ENCODE results near the gene CST3. TPM values are rescaled to one million over a fixed set of nuclear protein-coding genes. Genes with fewer than 3 reads are reported as not detected.

Gene CST3
- total RNA-seq, 1 experiment from 2014 or later: 777 TPM

DNA sequence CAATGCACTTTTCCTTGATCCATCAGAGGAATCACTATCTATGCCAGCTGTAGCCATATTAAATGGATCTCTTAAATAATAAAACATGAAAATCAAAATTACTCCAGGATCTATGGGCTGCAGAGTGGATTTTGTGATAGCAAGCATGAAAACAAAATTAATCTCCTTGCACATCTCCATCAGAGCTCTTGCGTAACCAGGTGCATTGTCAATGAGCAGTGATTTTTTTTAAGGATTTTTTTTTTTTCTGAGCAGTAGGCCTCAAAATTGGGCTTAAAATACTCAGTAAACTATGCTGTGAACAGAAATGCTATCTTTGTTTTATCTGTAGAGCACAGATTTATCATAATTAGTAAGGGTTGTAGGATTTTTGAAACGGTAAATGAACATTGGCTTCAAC, 11.5 kb upstream of the CST3 start:
- H3K9me3 Mint-ChIP-seq (ENCODE audit: unreplicated experiment): no peaks in the 10 kb centered on the region
- peaks cover 7% of the 10 kb centered on the region for H3K4me1 Mint-ChIP-seq (ENCODE audit: low read depth, unreplicated experiment)
- Histone ChIP-seq H3K4me3 (ENCODE audit: low read depth, low read length) (no peak overlapping the region), H3K9me3 (no peaks in the 10 kb centered on the region), H3K36me3 (ENCODE audit: control insufficient read depth, insufficient read depth, low read length) (no peaks in the 10 kb centered on the region), H3K4me1 (peaks cover 8% of the 10 kb centered on the region), H3K27me3 (replicated peaks; ENCODE audit: control insufficient read depth, insufficient read depth, low read length) (no peaks in the 10 kb centered on the region)
- no peaks in the 10 kb centered on the region for H3K36me3 Mint-ChIP-seq (ENCODE audit: insufficient read depth, unreplicated experiment)
- H3K4me3 Mint-ChIP-seq (ENCODE audit: unreplicated experiment): no peak overlapping the region
- no peaks in the 10 kb centered on the region for H3K27me3 Mint-ChIP-seq (ENCODE audit: insufficient read depth, unreplicated experiment)
- no peak for DNase-seq
- TF ChIP-seq, protein P1, sequence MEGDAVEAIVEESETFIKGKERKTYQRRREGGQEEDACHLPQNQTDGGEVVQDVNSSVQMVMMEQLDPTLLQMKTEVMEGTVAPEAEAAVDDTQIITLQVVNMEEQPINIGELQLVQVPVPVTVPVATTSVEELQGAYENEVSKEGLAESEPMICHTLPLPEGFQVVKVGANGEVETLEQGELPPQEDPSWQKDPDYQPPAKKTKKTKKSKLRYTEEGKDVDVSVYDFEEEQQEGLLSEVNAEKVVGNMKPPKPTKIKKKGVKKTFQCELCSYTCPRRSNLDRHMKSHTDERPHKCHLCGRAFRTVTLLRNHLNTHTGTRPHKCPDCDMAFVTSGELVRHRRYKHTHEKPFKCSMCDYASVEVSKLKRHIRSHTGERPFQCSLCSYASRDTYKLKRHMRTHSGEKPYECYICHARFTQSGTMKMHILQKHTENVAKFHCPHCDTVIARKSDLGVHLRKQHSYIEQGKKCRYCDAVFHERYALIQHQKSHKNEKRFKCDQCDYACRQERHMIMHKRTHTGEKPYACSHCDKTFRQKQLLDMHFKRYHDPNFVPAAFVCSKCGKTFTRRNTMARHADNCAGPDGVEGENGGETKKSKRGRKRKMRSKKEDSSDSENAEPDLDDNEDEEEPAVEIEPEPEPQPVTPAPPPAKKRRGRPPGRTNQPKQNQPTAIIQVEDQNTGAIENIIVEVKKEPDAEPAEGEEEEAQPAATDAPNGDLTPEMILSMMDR (IDR thresholded peaks at IDR 0.05; ENCODE audit: insufficient read depth in 1 of 2, low read depth in 1 of 2, low read length in 1 of 2, severe bottlenecking in 1 of 2, unreplicated experiment in 1 of 2): no peak
- intact Hi-C loops (cut with micrococcal nuclease; ENCODE audit: unreplicated experiment): no loop called here
- ChIA-PET POLR2A (no interaction called here), CTCF (interaction anchor here (0.6 kb wide), 1 partner anchor 309 kb away, joined by 3 read pairs; no protein-coding TSS in a partner anchor)
- H3K27ac Mint-ChIP-seq (ENCODE audit: unreplicated experiment): no peak overlapping the region
- no TSS peak for BruUV-seq (replicated peaks)

DNA sequence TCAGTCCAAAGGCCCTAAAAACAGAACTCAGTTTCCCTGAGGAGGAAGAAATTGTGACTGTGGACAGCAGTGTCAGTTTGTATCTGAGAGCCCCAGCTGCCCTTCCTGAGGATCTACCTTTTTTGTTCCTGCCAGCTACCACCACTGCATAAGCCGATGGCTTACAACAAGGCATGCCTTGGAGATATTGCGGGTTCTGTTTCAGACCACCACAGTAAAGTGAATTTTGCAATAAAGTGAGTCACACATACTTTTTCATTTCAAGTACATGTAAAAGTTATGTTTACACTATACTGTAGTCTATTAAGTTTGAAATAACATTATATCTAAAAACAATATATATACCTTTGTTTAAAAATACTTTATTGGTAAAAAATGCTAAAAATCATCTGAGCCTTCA, 9.6 kb upstream of the CST3 start:
- H3K9me3 Mint-ChIP-seq (ENCODE audit: unreplicated experiment): no peaks in the 10 kb centered on the region
- TF ChIP-seq, protein P1 (IDR thresholded peaks at IDR 0.05; ENCODE audit: insufficient read depth in 1 of 2, low read depth in 1 of 2, low read length in 1 of 2, severe bottlenecking in 1 of 2, unreplicated experiment in 1 of 2): no peak
- no peaks in the 10 kb centered on the region for H3K27me3 Mint-ChIP-seq (ENCODE audit: insufficient read depth, unreplicated experiment)
- Histone ChIP-seq H3K36me3 (ENCODE audit: control insufficient read depth, insufficient read depth, low read length) (no peaks in the 10 kb centered on the region), H3K9me3 (no peaks in the 10 kb centered on the region), H3K4me1 (no peaks in the 10 kb centered on the region; the same call in 1 of the 2 replicates), H3K27me3 (replicated peaks; ENCODE audit: control insufficient read depth, insufficient read depth, low read length) (no peaks in the 10 kb centered on the region), H3K4me3 (ENCODE audit: low read depth, low read length) (no peak overlapping the region)
- no TSS peak for BruUV-seq (replicated peaks)
- DNase-seq: no peak
- ChIA-PET CTCF (no interaction called here), POLR2A (no interaction called here)
- intact Hi-C loops (cut with micrococcal nuclease; ENCODE audit: unreplicated experiment): no loop called here
- H3K36me3 Mint-ChIP-seq (ENCODE audit: insufficient read depth, unreplicated experiment): no peaks in the 10 kb centered on the region
- no peak overlapping the region for H3K27ac Mint-ChIP-seq (ENCODE audit: unreplicated experiment)
- no peaks in the 10 kb centered on the region for H3K4me1 Mint-ChIP-seq (ENCODE audit: low read depth, unreplicated experiment)
- no peak overlapping the region for H3K4me3 Mint-ChIP-seq (ENCODE audit: unreplicated experiment)

DNA sequence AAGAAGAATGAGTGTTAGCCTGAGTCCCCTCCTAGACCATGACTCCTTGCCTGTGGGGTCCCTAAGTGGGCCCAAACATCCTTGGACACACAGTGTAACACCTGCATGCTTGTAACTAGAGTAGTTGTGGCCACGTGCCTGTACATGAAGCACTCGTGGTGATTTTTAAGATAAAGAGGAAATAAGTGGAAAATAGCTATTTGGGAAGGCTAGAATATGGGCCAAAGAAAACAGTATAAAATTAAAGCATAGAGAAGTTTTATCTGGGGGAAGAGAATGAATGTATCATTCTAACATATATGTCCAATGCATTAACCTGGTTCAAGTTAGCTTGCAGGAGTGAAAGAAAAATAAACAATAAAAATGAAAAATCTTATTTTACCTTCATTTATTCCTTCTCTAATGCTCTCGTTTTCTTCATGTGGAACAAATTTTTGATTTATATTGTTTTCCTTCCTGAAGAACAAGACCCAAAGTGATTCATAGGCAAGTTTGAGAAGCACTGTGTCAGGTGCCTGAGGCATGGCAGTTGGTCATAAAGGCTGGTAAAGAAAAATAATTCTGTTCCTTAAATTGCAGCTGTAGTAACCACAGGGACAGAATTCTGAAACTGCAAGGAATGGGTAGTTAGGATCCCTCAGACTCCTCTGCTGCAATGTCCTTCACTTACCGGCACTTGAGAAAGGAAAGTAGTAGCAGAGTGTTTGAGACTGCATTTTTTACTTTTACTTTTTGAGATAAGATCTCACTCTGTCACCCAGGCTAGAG, 8.5 kb upstream of the CST3 start:
- ChIA-PET CTCF (no interaction called here), POLR2A (no interaction called here)
- H3K9me3 Mint-ChIP-seq (ENCODE audit: unreplicated experiment): no peaks in the 10 kb centered on the region
- DNase-seq: no peak
- H3K4me1 Mint-ChIP-seq (ENCODE audit: low read depth, unreplicated experiment): no peaks in the 10 kb centered on the region
- H3K27ac Mint-ChIP-seq (ENCODE audit: unreplicated experiment): no peak overlapping the region
- TF ChIP-seq, protein P1 (IDR thresholded peaks at IDR 0.05; ENCODE audit: insufficient read depth in 1 of 2, low read depth in 1 of 2, low read length in 1 of 2, severe bottlenecking in 1 of 2, unreplicated experiment in 1 of 2): no peak
- H3K27me3 Mint-ChIP-seq (ENCODE audit: insufficient read depth, unreplicated experiment): no peaks in the 10 kb centered on the region
- no peaks in the 10 kb centered on the region for H3K9me3 ChIP-seq
- H3K4me3 Mint-ChIP-seq (ENCODE audit: unreplicated experiment): no peak overlapping the region
- H3K27me3 ChIP-seq (replicated peaks; ENCODE audit: control insufficient read depth, insufficient read depth, low read length): no peaks in the 10 kb centered on the region
- no peak overlapping the region for H3K4me3 ChIP-seq (ENCODE audit: low read depth, low read length)
- no peaks in the 10 kb centered on the region for H3K36me3 Mint-ChIP-seq (ENCODE audit: insufficient read depth, unreplicated experiment)
- intact Hi-C loops (cut with micrococcal nuclease; ENCODE audit: unreplicated experiment): no loop called here
- H3K4me1 ChIP-seq: no peaks in the 10 kb centered on the region; the same call in 1 of the 2 replicates
- H3K36me3 ChIP-seq (ENCODE audit: control insufficient read depth, insufficient read depth, low read length): no peaks in the 10 kb centered on the region
- no TSS peak for BruUV-seq (replicated peaks)

Measured in Caco-2 (cell line).